ENCODE measurements around the gene SET. TPM values are rescaled to one million over a fixed set of nuclear protein-coding genes. Genes with fewer than 3 reads are reported as not detected.

Gene SET
- total and polyA plus RNA-seq, 2 donors (not counting 3 experiments of a cell fraction or from before 2014, with no cell fraction given) = 61.1 to 483 TPM

DNA sequence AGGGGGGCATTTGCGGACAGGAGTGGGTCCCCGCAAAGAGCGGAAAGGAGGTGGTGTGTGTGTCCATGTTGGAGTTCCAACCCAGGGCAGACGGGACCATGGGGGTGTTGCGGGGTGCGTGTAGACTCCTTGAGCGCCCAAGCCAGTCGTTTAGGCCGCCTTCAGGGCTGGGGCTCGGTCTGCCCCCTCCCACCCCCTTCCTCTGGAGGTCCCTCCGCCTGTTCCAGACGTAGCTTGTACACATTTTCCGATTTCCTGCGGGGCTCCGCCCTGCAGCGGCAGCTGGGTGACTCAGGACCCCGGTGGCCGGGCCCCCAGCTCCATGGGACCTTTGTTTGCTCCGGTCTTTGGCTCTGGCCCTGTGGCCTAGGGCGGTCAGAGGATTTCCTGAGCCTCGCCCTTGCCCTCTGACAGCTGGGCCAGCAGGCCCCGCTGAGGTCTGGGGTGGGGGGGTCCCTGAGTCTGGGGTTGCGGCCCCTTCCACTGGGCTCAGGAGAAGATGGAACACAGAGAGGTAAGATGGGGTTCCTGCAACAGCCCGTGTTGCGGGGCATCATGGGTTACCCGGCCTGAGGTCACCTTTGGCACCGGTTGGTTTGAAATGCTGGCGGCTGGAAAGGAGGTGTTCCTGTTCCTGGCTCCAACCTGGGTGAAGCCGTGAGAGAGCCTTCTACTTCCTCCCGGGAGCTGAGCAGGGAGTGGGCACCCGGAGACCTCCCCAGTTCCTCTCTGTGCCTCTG is 14.8 kb downstream of the SET start:
- ChIA-PET CTCF (interaction anchor here (0.6 to 2.1 kb wide), 3 partner anchors 8 to 115 kb away, joined by 3 to 7 read pairs (median 3); partner anchors contain the start of genes ENDOG and ZDHHC12), POLR2A (interaction anchor here (0.6 kb wide), 1 partner anchor 13 kb away, joined by 6 read pairs; no protein-coding TSS in a partner anchor)
- intact Hi-C loops (cut with micrococcal nuclease) (loop anchor here (1.0 kb wide), 1 partner anchor 21 kb away; the partner anchor contains the start of gene ZDHHC12), dilution Hi-C loops (cut with MboI; ENCODE audit: extremely low pct_ligation_motif_present, low sequenced_read_pairs) (no loop called here)
- Histone ChIP-seq H3K79me2 (ENCODE audit: control insufficient read depth, insufficient read depth, low read length) (peaks cover 10% of the 10 kb centered on the region), H3K9ac (replicated peaks; ENCODE audit: extremely low read depth, insufficient read depth, low read length) (peak overlapping the region; percentile 70), H3K9me1 (replicated peaks; ENCODE audit: control insufficient read depth, extremely low read depth, insufficient read depth, low read length) (no peaks in the 10 kb centered on the region), H3K4me1 (ENCODE audit: control insufficient read depth, extremely low read depth, insufficient read depth, low read length) (peaks cover 14% of the 10 kb centered on the region), H4K20me1 (replicated peaks; ENCODE audit: control insufficient read depth, extremely low read depth, insufficient read depth, low read length) (no peaks in the 10 kb centered on the region), H2AFZ (ENCODE audit: low read depth, low read length) (peak overlapping the region; percentile 83), H3K36me3 (ENCODE audit: control insufficient read depth in 2 of 2, extremely low read depth in 1 of 2, insufficient read depth in 2 of 2, low read length in 2 of 2) (peaks cover 2 to 4% of the 10 kb centered on the region in 2 experiments), H3K4me2 (ENCODE audit: insufficient read depth, low read length) (peak overlapping the region; percentile 68), H3K4me3 (replicated peaks in 1 of 3; ENCODE audit: insufficient read depth in 1 of 3, low read depth in 1 of 3, low read length in 3 of 3) (peak overlapping the region; percentile 68 to 80 (median 71)), H3K9me3 (replicated peaks; ENCODE audit: control insufficient read depth, insufficient read depth, low read length) (no peaks in the 10 kb centered on the region), H3K27me3 (ENCODE audit: control insufficient read depth in 2 of 2, insufficient read depth in 2 of 2, low read length in 2 of 2) (no peaks in the 10 kb centered on the region), H3K27ac (ENCODE audit: insufficient read depth, low read depth, low read length) (peak overlapping the region; percentile 38)
- FAIRE-seq = peak; percentile 77
- DNase-seq (ENCODE audit: low read depth, low spot score) = peak; percentile 49
- BruUV-seq (replicated peaks) = TSS peak; percentile 32
- TF ChIP-seq POLR2AphosphoS5 (IDR thresholded peaks at IDR 0.05; ENCODE audit: insufficient read depth, low read depth, low read length) (peak; percentile 61), GATA2 (IDR thresholded peaks at IDR 0.05; ENCODE audit: insufficient read depth, insufficient read length, low read depth, low read length) (no peak), EZH2 (IDR thresholded peaks at IDR 0.05; ENCODE audit: borderline replicate concordance, low read depth, low read length, severe bottlenecking) (no peak), MYC (IDR thresholded peaks at IDR 0.05; ENCODE audit: low read depth, low read length) (no peak), FOS (IDR thresholded peaks at IDR 0.05; ENCODE audit: borderline replicate concordance, insufficient read depth, low read length) (no peak), POLR2A (IDR thresholded peaks at IDR 0.05; ENCODE audit: low read depth, low read length) (peak; percentile 73), JUN (IDR thresholded peaks at IDR 0.05; ENCODE audit: borderline replicate concordance, insufficient read depth, insufficient read length, low read depth) (no peak)
- TF ChIP-seq, protein P1, sequence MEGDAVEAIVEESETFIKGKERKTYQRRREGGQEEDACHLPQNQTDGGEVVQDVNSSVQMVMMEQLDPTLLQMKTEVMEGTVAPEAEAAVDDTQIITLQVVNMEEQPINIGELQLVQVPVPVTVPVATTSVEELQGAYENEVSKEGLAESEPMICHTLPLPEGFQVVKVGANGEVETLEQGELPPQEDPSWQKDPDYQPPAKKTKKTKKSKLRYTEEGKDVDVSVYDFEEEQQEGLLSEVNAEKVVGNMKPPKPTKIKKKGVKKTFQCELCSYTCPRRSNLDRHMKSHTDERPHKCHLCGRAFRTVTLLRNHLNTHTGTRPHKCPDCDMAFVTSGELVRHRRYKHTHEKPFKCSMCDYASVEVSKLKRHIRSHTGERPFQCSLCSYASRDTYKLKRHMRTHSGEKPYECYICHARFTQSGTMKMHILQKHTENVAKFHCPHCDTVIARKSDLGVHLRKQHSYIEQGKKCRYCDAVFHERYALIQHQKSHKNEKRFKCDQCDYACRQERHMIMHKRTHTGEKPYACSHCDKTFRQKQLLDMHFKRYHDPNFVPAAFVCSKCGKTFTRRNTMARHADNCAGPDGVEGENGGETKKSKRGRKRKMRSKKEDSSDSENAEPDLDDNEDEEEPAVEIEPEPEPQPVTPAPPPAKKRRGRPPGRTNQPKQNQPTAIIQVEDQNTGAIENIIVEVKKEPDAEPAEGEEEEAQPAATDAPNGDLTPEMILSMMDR (IDR thresholded peaks at IDR 0.05; ENCODE audit: extremely low read depth in 1 of 2, insufficient read depth in 1 of 2, low read depth in 1 of 2, low read length in 2 of 2) = no peak
- TF ChIP-seq, protein P2, sequence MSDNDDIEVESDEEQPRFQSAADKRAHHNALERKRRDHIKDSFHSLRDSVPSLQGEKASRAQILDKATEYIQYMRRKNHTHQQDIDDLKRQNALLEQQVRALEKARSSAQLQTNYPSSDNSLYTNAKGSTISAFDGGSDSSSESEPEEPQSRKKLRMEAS (IDR thresholded peaks at IDR 0.05; ENCODE audit: insufficient read depth, insufficient read length) = no peak
